ENCODE data around the gene RIPOR1.

- TF ChIP-seq, protein P1, sequence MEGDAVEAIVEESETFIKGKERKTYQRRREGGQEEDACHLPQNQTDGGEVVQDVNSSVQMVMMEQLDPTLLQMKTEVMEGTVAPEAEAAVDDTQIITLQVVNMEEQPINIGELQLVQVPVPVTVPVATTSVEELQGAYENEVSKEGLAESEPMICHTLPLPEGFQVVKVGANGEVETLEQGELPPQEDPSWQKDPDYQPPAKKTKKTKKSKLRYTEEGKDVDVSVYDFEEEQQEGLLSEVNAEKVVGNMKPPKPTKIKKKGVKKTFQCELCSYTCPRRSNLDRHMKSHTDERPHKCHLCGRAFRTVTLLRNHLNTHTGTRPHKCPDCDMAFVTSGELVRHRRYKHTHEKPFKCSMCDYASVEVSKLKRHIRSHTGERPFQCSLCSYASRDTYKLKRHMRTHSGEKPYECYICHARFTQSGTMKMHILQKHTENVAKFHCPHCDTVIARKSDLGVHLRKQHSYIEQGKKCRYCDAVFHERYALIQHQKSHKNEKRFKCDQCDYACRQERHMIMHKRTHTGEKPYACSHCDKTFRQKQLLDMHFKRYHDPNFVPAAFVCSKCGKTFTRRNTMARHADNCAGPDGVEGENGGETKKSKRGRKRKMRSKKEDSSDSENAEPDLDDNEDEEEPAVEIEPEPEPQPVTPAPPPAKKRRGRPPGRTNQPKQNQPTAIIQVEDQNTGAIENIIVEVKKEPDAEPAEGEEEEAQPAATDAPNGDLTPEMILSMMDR (IDR thresholded peaks at IDR 0.05; ENCODE audit: low read length) = no peak
- TF ChIP-seq EZH2 (IDR thresholded peaks at IDR 0.05; ENCODE audit: borderline replicate concordance, low read length) = no peak
Observed at GRCh38 chr16:67535201-67535600, 6.6 kb downstream of the RIPOR1 start.
